NCI-H2171 treated with DMSO at 0.1 percent for 48 hours (cell line): ENCODE data around the gene RGMA.

Source experiments
- DNase-seq: peaks from one replicate; lab custom pipeline; 2025; lab: John Stamatoyannopoulos, UW

The RGMA gene

GRCh38 chr15:93017526-93017925 is 71.5 kb downstream of the RGMA start:
- DNase-seq, result no peak

GRCh38 chr15:93012786-93013185 is 76.2 kb downstream of the RGMA start:
- DNase-seq, result no peak

- no peak for DNase-seq
These were observed 81.0 kb downstream of the RGMA start for GRCh38 chr15:93007994-93008393.

DNA sequence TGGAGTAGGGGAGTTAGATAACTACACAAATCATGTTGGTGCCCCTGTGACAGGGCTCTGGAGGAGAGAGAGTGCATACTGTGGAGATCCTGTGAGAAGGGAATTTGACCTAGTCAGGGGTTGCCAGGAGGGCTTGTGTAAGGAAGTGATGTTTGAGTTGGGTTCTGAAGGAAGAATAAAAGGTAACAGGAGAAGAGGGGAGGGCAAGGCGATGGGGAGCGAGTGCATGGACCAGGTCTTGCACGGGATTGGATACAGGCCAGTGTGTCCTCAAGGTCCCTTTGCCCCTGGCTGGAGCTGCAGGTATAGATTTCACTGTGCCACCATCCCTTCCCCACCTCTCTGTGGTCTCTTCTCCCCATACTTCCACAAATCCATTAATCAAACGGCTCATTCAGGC is 83.9 kb downstream of the RGMA start:
- no peak for DNase-seq

- DNase-seq, result no peak
These were observed 87.1 kb downstream of the RGMA start for GRCh38 chr15:93001881-93002280.

GRCh38 chr15:93001156-93001555 is 87.9 kb downstream of the RGMA start:
- no peak for DNase-seq

DNA sequence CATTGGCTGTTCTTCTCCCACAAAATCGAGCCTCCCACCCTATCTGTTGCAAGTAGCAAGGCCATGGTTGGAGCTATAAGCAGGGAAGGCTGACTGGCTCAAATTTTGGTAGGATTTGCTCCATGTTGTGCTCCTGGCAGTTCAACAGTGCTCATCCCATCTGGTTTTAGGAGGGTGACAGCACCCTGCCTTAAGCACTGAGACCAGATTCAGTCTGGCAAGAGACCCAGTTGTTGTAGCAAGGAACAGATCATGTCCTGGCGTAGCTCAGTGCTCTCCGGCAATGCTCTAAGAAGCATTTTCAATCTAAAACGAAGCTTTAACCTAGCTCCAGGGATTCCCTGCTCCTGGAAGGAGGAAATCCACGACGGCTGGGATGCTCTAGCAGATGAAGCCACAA is 91.2 kb downstream of the RGMA start:
- no peak for DNase-seq

- no peak for DNase-seq
These were observed 96.3 kb downstream of the RGMA start for GRCh38 chr15:92992720-92993119.

GRCh38 chr15:92990031-92990430 is 99.0 kb downstream of the RGMA start:
- DNase-seq, result no peak

DNA sequence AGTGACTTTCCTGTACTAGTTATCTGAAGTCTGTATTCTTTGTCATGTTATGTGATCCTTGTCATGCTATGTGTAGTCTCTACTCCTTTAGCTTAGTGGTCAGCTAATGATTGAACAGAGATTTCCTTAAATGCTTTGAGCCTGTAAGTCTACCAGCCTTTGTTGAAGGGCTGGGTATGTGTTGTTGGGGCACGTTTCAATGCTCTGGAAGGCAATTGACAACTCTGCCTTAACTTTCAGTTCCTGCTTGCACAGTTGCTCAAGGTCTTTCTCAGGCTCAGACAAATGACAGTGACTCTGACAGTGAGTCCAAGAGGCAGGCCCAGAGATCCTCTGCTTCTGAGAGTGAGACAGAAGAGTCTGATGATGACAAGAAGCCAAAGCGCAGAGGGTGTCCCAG is 99.5 kb downstream of the RGMA start:
- DNase-seq, result no peak
